Spleen (tissue), 7 donors: ENCODE results near the gene KCNT1.

Experiments
- POLR2A ChIP-seq, 3 donors: fragments of 450-650 bp; IDR thresholded peaks; one replicate each; pipeline ENCODE4 v1.5.1; 2017; ENCODE audit warnings: antibody characterized with exemption in 3 of 3, mild to moderate bottlenecking in 1 of 3
- POLR2AphosphoS5 ChIP-seq, 3 donors: sonication (generic); formaldehyde crosslinking; IDR thresholded peaks; one replicate each; pipeline ENCODE4 v1.5.1; 2017; ENCODE audit warnings: antibody characterized with exemption in 3 of 3
- TF ChIP-seq, protein P1 (sequence below), 11 experiments: fragments of 200-600 bp in 7 of 11; fragments of 450-650 bp in 4 of 11; sonication (generic) in 4 of 11; IDR thresholded peaks in 8 of 11; conservative IDR thresholded peaks in 3 of 11; 1 replicate in 7 of 11; 2 replicates in 4 of 11; pipeline versions ENCODE4 v1.4.0 to v1.8.0; 2016 to 2021; ENCODE audit warnings: antibody characterized with exemption in 11 of 11, inconsistent platforms in 4 of 11, mild to moderate bottlenecking in 1 of 11
- donor health status: DM: no; HTN: no; CAD: no; lungs with moderate emphysema.
- donor health status: DM: no; HTN: no; CAD: no.
- donor health status: DM: no; HTN: no; CAD: no.

DNA sequence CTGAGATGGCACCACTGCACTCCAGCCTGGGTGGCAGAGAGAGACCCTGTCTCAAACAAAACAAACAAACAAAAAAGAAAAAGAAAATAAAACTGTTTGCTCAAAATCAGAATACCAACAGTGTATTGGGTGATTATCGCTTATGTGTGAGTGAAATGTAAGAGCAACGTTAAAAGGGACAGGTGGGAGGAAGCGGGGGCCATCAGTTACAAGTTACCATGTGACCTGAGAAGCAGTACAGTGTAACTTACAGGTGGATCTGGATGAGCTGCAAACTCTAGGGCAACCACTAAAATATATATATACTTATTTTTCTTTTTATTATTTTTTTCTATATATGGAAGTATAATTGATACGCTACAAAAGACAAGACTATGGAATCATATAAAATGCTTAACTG is 93.4 kb downstream of the KCNT1 start:
- TF ChIP-seq, protein P1, sequence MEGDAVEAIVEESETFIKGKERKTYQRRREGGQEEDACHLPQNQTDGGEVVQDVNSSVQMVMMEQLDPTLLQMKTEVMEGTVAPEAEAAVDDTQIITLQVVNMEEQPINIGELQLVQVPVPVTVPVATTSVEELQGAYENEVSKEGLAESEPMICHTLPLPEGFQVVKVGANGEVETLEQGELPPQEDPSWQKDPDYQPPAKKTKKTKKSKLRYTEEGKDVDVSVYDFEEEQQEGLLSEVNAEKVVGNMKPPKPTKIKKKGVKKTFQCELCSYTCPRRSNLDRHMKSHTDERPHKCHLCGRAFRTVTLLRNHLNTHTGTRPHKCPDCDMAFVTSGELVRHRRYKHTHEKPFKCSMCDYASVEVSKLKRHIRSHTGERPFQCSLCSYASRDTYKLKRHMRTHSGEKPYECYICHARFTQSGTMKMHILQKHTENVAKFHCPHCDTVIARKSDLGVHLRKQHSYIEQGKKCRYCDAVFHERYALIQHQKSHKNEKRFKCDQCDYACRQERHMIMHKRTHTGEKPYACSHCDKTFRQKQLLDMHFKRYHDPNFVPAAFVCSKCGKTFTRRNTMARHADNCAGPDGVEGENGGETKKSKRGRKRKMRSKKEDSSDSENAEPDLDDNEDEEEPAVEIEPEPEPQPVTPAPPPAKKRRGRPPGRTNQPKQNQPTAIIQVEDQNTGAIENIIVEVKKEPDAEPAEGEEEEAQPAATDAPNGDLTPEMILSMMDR (IDR thresholded peaks at IDR 0.05 in 8 of 11, conservative IDR thresholded peaks at IDR 0.05 in 3 of 11): no peak
- TF ChIP-seq POLR2AphosphoS5 (IDR thresholded peaks at IDR 0.05) (no peak), POLR2A (IDR thresholded peaks at IDR 0.05) (no peak)
